GM23248 (cell line): ENCODE data around the gene ACOT11. TPM values are rescaled to one million over a fixed set of nuclear protein-coding genes. Genes with fewer than 3 reads are reported as not detected.

Experiments
- DNase-seq: peaks from one replicate; pipeline ENCODE4 v3.0.0-alpha.2; 2015
- H2AFZ ChIP-seq: fragments of 200-600 bp; sonication (generic); 2 replicates; pipeline ENCODE4 v1.6.1; 2016; ENCODE audit warnings: antibody characterized with exemption
- H3F3A ChIP-seq: fragments of 200-600 bp; sonication (generic); 2 replicates; pipeline ENCODE4 v1.6.1; 2016; ENCODE audit warnings: mild to moderate bottlenecking, antibody characterized with exemption, mixed run types; ENCODE audit not compliant: insufficient read depth
- H3K27ac ChIP-seq: fragments of 200-600 bp; sonication (generic); 2 replicates; pipeline ENCODE4 v1.5.1; 2016; ENCODE audit warnings: mild to moderate bottlenecking
- H3K27me3 ChIP-seq: fragments of 200-600 bp; sonication (generic); replicated peaks from 2 replicates; pipeline ENCODE4 v1.6.1; 2016; ENCODE audit warnings: mild to moderate bottlenecking; ENCODE audit not compliant: insufficient read depth
- H3K36me3 ChIP-seq: fragments of 200-600 bp; sonication (generic); 2 replicates; pipeline ENCODE4 v1.6.1; 2016; ENCODE audit warnings: low read depth, mild to moderate bottlenecking
- H3K4me1 ChIP-seq: fragments of 200-600 bp; sonication (generic); 2 replicates; pipeline ENCODE4 v1.6.1; 2016; ENCODE audit warnings: mild to moderate bottlenecking; ENCODE audit not compliant: insufficient read depth
- H3K4me2 ChIP-seq: fragments of 200-600 bp; sonication (generic); one replicate; pipeline ENCODE4 v1.6.1; 2016; ENCODE audit warnings: mild to moderate bottlenecking; ENCODE audit not compliant: unreplicated experiment
- H3K4me3 ChIP-seq: fragments of 200-600 bp; sonication (generic); 2 replicates; pipeline ENCODE4 v1.5.1; 2016; ENCODE audit warnings: mild to moderate bottlenecking
- H3K79me2 ChIP-seq: fragments of 200-600 bp; sonication (generic); 2 replicates; pipeline ENCODE4 v1.6.1; 2016; ENCODE audit warnings: mild to moderate bottlenecking; ENCODE audit not compliant: insufficient read depth
- H3K9ac ChIP-seq: fragments of 200-600 bp; sonication (generic); 2 replicates; pipeline ENCODE4 v1.6.1; 2016; ENCODE audit warnings: mild to moderate bottlenecking
- H3K9me2 ChIP-seq: fragments of 200-600 bp; sonication (generic); 2 replicates; pipeline ENCODE4 v1.6.1; 2016; ENCODE audit warnings: mixed run types, mild to moderate bottlenecking, moderate library complexity; ENCODE audit not compliant: insufficient read depth
- H3K9me3 ChIP-seq: fragments of 200-600 bp; sonication (generic); one replicate; pipeline ENCODE4 v1.6.1; 2017; ENCODE audit warnings: low read depth
- H4K20me1 ChIP-seq: fragments of 200-600 bp; sonication (generic); 2 replicates; pipeline ENCODE4 v1.6.0; 2016; ENCODE audit not compliant: insufficient read depth
- EZH2 ChIP-seq: fragments of 200-600 bp; sonication (generic); IDR thresholded peaks from 2 replicates; pipeline ENCODE4 v1.6.1; 2018; ENCODE audit warnings: antibody characterized with exemption, mild to moderate bottlenecking; ENCODE audit not compliant: insufficient read depth, poor library complexity, severe bottlenecking
- EZH2phosphoT487 ChIP-seq: fragments of 200-600 bp; sonication (generic); IDR thresholded peaks from 2 replicates; pipeline ENCODE4 v1.6.1; 2018; ENCODE audit warnings: antibody characterized with exemption, moderate library complexity, mild to moderate bottlenecking, low read depth; ENCODE audit not compliant: insufficient read depth
- WGBS, 2 experiments: methylation state at CpG; one replicate each; pipeline ENCODE4 v1.1.6; 2015 to 2017; ENCODE audit warnings: low lambda C conversion rate in 2 of 2, low coverage in 1 of 2; ENCODE audit errors: missing lambda C conversion rate in 2 of 2; 5-methylcytosine and 5-hydroxymethylcytosine counted together
- in situ Hi-C: fragments of 300-500 bp; cut with MboI; formaldehyde crosslinking; loops from 2 replicates; pipeline ENCODE4 v1.15.0; 2020
- polyA plus RNA-seq: library from polyadenylated mRNA; unstranded; fragments of >200 nt; fragmentation: Nextera tagmentation; extraction: Ambion mirVana; gene quantifications from 2 replicates; pipeline ENCODE4 v1.2.1, GENCODE V29; 2016
- total RNA-seq: library from RNA; depleted of rRNA; stranded (reverse); fragments of >200 nt; shearing (Covaris generic); gene quantifications from 2 replicates; pipeline ENCODE4 v1.2.3, GENCODE V29; 2014

The ACOT11 gene
- total and polyA plus RNA-seq, 2 experiments from 2014 or later, result 3.4 to 3.6 TPM

DNA sequence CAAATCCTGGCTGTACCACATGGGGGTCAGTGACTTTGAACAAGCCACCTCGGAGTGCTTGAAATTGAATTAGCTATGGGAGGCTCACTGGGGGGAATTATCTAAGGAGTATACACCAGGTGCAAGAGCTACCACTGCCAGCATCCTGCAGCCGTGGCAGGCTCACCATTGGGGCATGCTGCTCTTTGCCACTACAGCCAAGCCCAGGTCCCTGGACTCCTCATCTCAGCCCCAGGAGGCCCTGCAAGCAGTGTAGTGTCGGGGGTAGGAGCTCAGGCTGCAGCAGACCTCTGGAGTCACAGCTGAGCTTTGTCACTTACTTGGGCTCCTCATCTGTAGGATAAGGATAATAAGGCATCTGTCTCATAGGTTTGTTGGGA lies 35.3 kb downstream of the ACOT11 start:
- Histone ChIP-seq H3K9ac (no peak overlapping the region), H3K27me3 (no peaks in the 10 kb centered on the region), H3K27ac (no peak overlapping the region), H4K20me1 (no peaks in the 10 kb centered on the region), H3K9me2 (no peaks in the 10 kb centered on the region), H3K79me2 (no peaks in the 10 kb centered on the region), H3K9me3 (no peaks in the 10 kb centered on the region), H3F3A (no peaks in the 10 kb centered on the region), H2AFZ (no peak overlapping the region), H3K4me1 (0 out of 2 replicates have a peak, but pooled peaks cover 5% of the 10 kb centered on the region), H3K4me3 (no peak overlapping the region), H3K36me3 (no peaks in the 10 kb centered on the region), H3K4me2 (no peak overlapping the region)
- TF ChIP-seq EZH2phosphoT487, result no peak
- no peak for TF ChIP-seq EZH2
- WGBS, 2 experiments, result 86 to 93% methylated on average over 3 of the region's 3 CpGs
- in situ Hi-C loops, result no loop called here
- DNase-seq, result no peak

DNA sequence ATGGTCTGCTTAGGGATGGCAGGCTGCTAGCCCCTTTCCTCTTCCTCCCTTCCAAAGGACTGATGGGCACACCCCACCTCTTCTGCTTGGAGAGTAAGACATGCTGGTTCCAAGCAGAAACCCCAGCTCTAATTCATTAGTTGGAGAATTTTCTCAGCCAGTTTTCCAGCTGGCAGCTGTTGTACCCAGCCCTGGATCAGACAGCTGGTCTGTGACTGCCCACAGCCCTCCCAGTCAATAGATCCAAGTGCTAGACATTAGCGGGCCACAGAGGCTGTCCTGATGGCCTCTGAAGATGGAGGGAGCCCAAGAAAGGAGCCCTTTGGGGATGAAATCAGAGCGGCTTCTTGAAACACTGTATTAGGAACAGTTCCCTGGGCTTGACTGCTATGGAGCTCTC lies 35.8 kb downstream of the ACOT11 start:
- 63 to 73% methylated on average over 2 of the region's 2 CpGs for WGBS, 2 experiments
- Histone ChIP-seq H3K4me2 (no peak overlapping the region), H3F3A (no peaks in the 10 kb centered on the region), H3K36me3 (no peaks in the 10 kb centered on the region), H3K79me2 (no peaks in the 10 kb centered on the region), H3K9me3 (no peaks in the 10 kb centered on the region), H4K20me1 (no peaks in the 10 kb centered on the region), H2AFZ (no peak overlapping the region), H3K27me3 (no peaks in the 10 kb centered on the region), H3K9ac (no peak overlapping the region), H3K4me1 (0 out of 2 replicates have a peak, but pooled peaks cover 5% of the 10 kb centered on the region), H3K9me2 (no peaks in the 10 kb centered on the region), H3K4me3 (no peak overlapping the region), H3K27ac (no peak overlapping the region)
- no peak for DNase-seq
- in situ Hi-C loops, result no loop called here
- TF ChIP-seq EZH2 (no peak), EZH2phosphoT487 (no peak)

DNA sequence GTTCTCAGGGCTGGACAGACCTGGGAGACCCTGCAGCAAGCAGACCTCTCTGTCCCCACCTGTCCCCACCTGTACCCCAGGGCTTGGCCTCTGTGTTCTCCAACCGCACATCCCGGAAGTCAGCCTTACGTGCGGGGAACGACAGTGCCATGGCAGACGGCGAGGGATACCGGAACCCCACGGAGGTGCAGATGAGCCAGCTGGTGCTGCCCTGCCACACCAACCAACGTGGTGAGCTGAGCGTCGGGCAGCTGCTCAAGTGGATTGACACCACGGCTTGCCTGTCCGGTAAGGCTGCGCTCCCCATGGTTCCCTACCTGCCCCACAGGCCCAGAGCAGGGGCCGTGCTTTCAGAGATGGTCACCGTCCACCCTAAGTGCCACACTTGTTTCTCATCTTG lies 36.5 kb downstream of the ACOT11 start:
- Histone ChIP-seq H3F3A (no peaks in the 10 kb centered on the region), H3K4me3 (no peak overlapping the region), H3K9ac (no peak overlapping the region), H3K4me1 (0 out of 2 replicates have a peak, but pooled peaks cover 5% of the 10 kb centered on the region), H4K20me1 (no peaks in the 10 kb centered on the region), H3K27ac (no peak overlapping the region), H3K4me2 (no peak overlapping the region), H3K27me3 (no peaks in the 10 kb centered on the region), H2AFZ (no peak overlapping the region), H3K9me3 (no peaks in the 10 kb centered on the region), H3K36me3 (no peaks in the 10 kb centered on the region), H3K9me2 (no peaks in the 10 kb centered on the region), H3K79me2 (no peaks in the 10 kb centered on the region)
- TF ChIP-seq EZH2, result no peak
- no peak for TF ChIP-seq EZH2phosphoT487
- in situ Hi-C loops, result no loop called here
- no peak for DNase-seq
- WGBS, 2 experiments, result 95 to 97% methylated on average over 17 of the region's 17 CpGs

DNA sequence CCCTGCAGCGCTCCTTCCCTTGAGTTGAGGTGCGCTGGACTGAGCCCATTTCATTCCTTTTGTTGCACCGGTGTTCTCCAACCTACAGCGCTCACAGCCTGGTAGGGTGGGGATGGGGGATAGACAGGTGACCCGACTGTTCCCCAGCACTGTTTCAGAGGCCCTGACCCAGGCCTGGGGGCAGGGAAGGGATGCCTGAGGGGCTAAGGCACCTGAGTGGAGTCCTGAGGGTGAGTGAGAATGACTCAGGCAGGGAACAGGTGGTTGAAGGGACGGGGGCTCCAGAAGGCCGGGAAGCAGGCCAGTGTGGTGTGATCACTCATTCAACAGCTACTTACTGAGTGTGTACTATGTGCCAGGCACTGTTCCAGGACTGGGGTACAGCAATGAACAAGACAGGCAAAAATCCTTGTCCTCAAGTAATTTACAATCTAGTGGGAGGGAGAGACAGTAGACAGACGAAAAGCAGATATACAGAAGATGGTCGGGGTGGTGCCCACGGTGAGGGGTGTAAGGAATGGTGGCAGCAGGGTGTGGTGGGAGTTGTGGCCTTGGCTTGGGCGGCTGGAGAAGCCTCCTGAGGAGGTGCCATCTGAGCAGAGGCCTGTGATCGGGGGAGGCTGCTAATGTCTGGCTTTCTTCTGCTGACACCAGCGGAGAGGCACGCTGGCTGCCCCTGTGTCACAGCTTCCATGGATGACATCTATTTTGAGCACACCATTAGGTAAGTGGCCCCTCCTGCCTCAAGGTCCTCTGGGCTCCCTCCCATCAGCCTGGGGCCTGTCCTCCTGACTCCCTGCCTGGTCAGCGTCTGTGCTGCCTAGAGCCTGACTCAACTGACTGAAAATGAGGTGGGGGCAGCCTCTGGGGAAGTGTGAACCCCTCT lies 37.4 kb downstream of the ACOT11 start:
- Histone ChIP-seq H3K27ac (no peak overlapping the region), H3K9ac (no peak overlapping the region), H4K20me1 (no peaks in the 10 kb centered on the region), H3K9me3 (no peaks in the 10 kb centered on the region), H3K79me2 (no peaks in the 10 kb centered on the region), H3K27me3 (no peaks in the 10 kb centered on the region), H3K36me3 (no peaks in the 10 kb centered on the region), H2AFZ (no peak overlapping the region), H3F3A (no peaks in the 10 kb centered on the region), H3K9me2 (no peaks in the 10 kb centered on the region), H3K4me2 (no peak overlapping the region), H3K4me1 (0 out of 2 replicates have a peak, but pooled peaks cover 5% of the 10 kb centered on the region), H3K4me3 (no peak overlapping the region)
- 93 to 96% methylated on average over 15 of the region's 15 CpGs for WGBS, 2 experiments
- no peak for DNase-seq
- TF ChIP-seq EZH2phosphoT487 (no peak), EZH2 (no peak)
- in situ Hi-C loops, result no loop called here
